Progenitor cell of endocrine pancreas (in vitro differentiated cells): Measurements from ENCODE around the gene NOM1. TPM values are rescaled to one million over a fixed set of nuclear protein-coding genes. Genes with fewer than 3 reads are reported as not detected.

Source experiments
- DNase-seq: peaks from one replicate; pipeline ENCODE4 v3.0.0; 2021; ENCODE audit warnings: low spot score; ENCODE audit not compliant: unreplicated experiment
- H3K27ac Mint-ChIP-seq: 2 replicates; pipeline ENCODE4 v1.8.0; 2021; ENCODE audit warnings: mild to moderate bottlenecking, moderate library complexity, mixed read lengths
- H3K27me3 Mint-ChIP-seq: 2 replicates; pipeline ENCODE4 v1.8.0; 2021; ENCODE audit warnings: mixed read lengths
- H3K36me3 Mint-ChIP-seq: 2 replicates; pipeline ENCODE4 v1.8.0; 2022; ENCODE audit warnings: mixed read lengths; ENCODE audit not compliant: insufficient read depth
- H3K4me1 Mint-ChIP-seq: 2 replicates; pipeline ENCODE4 v1.8.0; 2021; ENCODE audit warnings: low read depth, mixed read lengths
- H3K4me3 Mint-ChIP-seq: 2 replicates; pipeline ENCODE4 v1.8.0; 2021; ENCODE audit warnings: low read depth, mild to moderate bottlenecking, moderate library complexity, mixed read lengths
- H3K9me3 Mint-ChIP-seq: 2 replicates; pipeline ENCODE4 v1.8.0; 2021; ENCODE audit warnings: low read depth, mixed read lengths
- total RNA-seq: library from RNA; stranded (reverse); gene quantifications from 2 replicates; pipeline ENCODE4 v1.2.1, GENCODE V29; 2021
- TF ChIP-seq, protein P1 (sequence below): fragments of 200-600 bp; sonication (generic); IDR thresholded peaks from one replicate; pipeline ENCODE4 v1.5.0; 2021; ENCODE audit warnings: antibody characterized with exemption, mild to moderate bottlenecking; ENCODE audit not compliant: unreplicated experiment

Gene NOM1
- total RNA-seq, 1 donor from 2014 or later, result 33.6 TPM

DNA sequence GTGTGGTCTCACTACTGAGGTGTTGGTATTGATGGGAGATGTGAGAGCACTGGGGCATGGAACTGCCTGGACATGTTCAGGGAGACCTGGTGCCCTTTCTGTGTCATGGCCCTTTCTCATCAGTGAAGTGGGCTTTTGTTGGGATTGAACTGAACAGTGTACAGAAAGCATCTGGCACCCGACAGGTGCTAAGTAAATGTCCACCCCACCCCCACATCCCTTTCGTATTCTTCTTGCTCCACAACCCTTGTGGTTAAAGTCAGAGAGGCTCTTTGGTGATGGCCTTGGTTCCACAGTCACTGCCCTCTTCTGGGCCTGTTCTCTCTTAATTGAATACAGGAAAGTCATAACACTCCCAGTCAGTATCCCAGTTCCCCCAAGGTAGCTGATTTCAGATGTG lies 5.4 kb downstream of the NOM1 start:
- peaks cover 21% of the 10 kb centered on the region for H3K4me1 Mint-ChIP-seq
- TF ChIP-seq, protein P1, sequence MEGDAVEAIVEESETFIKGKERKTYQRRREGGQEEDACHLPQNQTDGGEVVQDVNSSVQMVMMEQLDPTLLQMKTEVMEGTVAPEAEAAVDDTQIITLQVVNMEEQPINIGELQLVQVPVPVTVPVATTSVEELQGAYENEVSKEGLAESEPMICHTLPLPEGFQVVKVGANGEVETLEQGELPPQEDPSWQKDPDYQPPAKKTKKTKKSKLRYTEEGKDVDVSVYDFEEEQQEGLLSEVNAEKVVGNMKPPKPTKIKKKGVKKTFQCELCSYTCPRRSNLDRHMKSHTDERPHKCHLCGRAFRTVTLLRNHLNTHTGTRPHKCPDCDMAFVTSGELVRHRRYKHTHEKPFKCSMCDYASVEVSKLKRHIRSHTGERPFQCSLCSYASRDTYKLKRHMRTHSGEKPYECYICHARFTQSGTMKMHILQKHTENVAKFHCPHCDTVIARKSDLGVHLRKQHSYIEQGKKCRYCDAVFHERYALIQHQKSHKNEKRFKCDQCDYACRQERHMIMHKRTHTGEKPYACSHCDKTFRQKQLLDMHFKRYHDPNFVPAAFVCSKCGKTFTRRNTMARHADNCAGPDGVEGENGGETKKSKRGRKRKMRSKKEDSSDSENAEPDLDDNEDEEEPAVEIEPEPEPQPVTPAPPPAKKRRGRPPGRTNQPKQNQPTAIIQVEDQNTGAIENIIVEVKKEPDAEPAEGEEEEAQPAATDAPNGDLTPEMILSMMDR, result no peak
- peaks cover 31% of the 10 kb centered on the region for H3K36me3 Mint-ChIP-seq
- H3K9me3 Mint-ChIP-seq, result no peaks in the 10 kb centered on the region
- no peaks in the 10 kb centered on the region for H3K27me3 Mint-ChIP-seq
- H3K4me3 Mint-ChIP-seq, result no peak overlapping the region
- DNase-seq, result no peak
- H3K27ac Mint-ChIP-seq, result no peak overlapping the region

DNA sequence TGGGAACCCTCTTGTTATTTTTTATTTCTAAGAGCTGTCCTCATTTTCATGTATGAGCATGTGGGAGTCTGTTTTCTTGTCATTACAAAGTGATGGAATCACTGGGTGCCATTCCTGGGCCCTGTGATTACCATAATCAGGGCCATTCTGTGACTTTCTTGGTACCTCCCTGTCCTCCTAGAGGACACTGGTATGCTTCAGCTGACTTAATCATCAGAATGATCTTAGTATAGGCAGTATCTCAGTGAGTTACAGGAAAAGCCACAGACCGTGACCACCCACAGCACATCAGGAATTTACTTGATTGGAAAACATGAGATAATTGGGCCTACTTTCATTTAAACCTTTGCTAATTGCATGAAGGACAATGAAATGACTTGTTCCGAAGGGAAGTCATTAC lies 7.2 kb downstream of the NOM1 start:
- no peaks in the 10 kb centered on the region for H3K9me3 Mint-ChIP-seq
- H3K36me3 Mint-ChIP-seq, result peaks cover 45% of the 10 kb centered on the region
- peaks cover 5% of the 10 kb centered on the region for H3K4me1 Mint-ChIP-seq
- no peak overlapping the region for H3K27ac Mint-ChIP-seq
- DNase-seq, result no peak
- TF ChIP-seq, protein P1, result no peak
- H3K4me3 Mint-ChIP-seq, result no peak overlapping the region
- H3K27me3 Mint-ChIP-seq, result no peaks in the 10 kb centered on the region

DNA sequence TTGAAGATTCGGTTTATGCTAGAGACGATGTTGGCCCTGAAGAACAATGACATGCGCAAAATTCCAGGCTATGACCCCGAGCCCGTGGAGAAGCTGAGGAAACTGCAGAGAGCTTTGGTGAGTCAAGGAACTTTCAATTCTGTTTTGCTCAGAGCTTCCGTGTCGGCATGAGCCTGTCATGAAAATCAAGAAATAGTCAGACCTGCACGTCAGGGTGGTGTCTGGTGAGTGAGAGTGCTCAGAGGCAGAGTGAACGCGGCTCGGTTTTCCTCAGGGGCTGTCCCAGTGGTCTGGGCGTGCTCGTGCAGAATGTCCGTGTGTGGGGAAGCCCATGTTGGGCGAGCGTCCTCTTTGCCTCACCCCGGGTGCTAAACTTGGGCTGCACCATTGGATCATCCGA lies 12.6 kb downstream of the NOM1 start:
- Mint-ChIP-seq H3K36me3 (peaks cover 42% of the 10 kb centered on the region), H3K4me1 (no peaks in the 10 kb centered on the region), H3K27me3 (no peaks in the 10 kb centered on the region), H3K4me3 (no peak overlapping the region), H3K9me3 (no peaks in the 10 kb centered on the region), H3K27ac (no peak overlapping the region)
- TF ChIP-seq, protein P1, result no peak
- no peak for DNase-seq

DNA sequence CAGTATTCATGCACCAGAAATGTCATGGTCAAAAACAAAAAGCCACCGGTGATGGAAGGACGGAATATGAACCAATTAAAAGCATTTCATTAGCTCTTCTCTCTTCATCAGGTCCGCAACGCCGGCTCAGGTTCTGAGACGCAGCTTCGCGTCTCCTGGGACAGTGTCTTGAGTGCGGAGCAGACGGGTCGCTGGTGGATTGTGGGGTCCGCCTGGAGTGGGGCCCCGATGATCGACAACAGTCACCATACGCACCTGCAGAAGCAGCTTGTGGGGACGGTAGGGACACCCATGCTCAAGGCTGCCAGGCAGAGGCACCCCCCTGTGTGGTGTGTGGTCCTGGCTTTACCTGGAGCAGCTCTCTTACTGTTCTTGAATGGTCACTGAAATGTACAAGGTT lies 13.4 kb downstream of the NOM1 start:
- H3K4me1 Mint-ChIP-seq, result no peaks in the 10 kb centered on the region
- no peaks in the 10 kb centered on the region for H3K9me3 Mint-ChIP-seq
- no peak for DNase-seq
- no peaks in the 10 kb centered on the region for H3K27me3 Mint-ChIP-seq
- TF ChIP-seq, protein P1, result no peak
- no peak overlapping the region for H3K4me3 Mint-ChIP-seq
- H3K27ac Mint-ChIP-seq, result no peak overlapping the region
- peaks cover 41% of the 10 kb centered on the region for H3K36me3 Mint-ChIP-seq

DNA sequence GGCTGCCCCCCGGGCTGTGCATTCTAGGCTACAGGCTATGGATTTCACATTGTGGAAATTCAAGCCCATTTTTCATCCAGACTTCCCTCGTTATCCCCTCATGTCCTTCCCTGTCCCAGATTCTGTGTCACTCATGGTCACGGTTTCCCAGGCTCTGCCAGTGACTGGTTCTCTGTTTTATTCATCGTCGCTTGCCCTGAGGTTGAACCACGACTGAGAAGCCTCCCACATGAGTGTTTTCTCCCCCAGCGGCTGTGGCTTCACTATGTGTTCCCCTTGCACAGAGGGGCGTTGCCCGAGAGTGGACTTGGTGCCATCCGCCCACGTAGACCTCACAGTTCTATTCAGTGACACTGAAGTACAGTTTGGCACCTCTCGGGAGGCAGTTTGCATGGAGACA lies 14.0 kb downstream of the NOM1 start:
- DNase-seq, result no peak
- H3K27me3 Mint-ChIP-seq, result no peaks in the 10 kb centered on the region
- no peaks in the 10 kb centered on the region for H3K4me1 Mint-ChIP-seq
- peaks cover 37% of the 10 kb centered on the region for H3K36me3 Mint-ChIP-seq
- TF ChIP-seq, protein P1, result no peak
- no peak overlapping the region for H3K4me3 Mint-ChIP-seq
- no peaks in the 10 kb centered on the region for H3K9me3 Mint-ChIP-seq
- no peak overlapping the region for H3K27ac Mint-ChIP-seq
